Measurements from ENCODE around the gene KRTAP3-2.

The KRTAP3-2 gene

GRCh38 chr17:40960144-40960543, 39.6 kb downstream of the KRTAP3-2 start (continued):
- no peak for TF ChIP-seq PATZ1 (CRISPR knock-in tag; IDR thresholded peaks at IDR 0.05; ENCODE audit: borderline replicate concordance)
- TF ChIP-seq, protein P1, sequence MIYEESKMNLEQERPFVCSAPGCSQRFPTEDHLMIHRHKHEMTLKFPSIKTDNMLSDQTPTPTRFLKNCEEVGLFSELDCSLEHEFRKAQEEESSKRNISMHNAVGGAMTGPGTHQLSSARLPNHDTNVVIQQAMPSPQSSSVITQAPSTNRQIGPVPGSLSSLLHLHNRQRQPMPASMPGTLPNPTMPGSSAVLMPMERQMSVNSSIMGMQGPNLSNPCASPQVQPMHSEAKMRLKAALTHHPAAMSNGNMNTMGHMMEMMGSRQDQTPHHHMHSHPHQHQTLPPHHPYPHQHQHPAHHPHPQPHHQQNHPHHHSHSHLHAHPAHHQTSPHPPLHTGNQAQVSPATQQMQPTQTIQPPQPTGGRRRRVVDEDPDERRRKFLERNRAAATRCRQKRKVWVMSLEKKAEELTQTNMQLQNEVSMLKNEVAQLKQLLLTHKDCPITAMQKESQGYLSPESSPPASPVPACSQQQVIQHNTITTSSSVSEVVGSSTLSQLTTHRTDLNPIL (CRISPR knock-in tag; IDR thresholded peaks at IDR 0.05; ENCODE audit: low read depth): no peak
- no peak for TF ChIP-seq PPARA (CRISPR knock-in tag; IDR thresholded peaks at IDR 0.05; ENCODE audit: borderline replicate concordance)
- no peak for TF ChIP-seq POU6F1 (CRISPR knock-in tag; IDR thresholded peaks at IDR 0.05; ENCODE audit: borderline replicate concordance, low read depth)
- no peak for TF ChIP-seq ZFP3 (CRISPR knock-in tag; IDR thresholded peaks at IDR 0.05)
- no peak for TF ChIP-seq ZNF70 (CRISPR knock-in tag; IDR thresholded peaks at IDR 0.05)
- TF ChIP-seq, protein P2, sequence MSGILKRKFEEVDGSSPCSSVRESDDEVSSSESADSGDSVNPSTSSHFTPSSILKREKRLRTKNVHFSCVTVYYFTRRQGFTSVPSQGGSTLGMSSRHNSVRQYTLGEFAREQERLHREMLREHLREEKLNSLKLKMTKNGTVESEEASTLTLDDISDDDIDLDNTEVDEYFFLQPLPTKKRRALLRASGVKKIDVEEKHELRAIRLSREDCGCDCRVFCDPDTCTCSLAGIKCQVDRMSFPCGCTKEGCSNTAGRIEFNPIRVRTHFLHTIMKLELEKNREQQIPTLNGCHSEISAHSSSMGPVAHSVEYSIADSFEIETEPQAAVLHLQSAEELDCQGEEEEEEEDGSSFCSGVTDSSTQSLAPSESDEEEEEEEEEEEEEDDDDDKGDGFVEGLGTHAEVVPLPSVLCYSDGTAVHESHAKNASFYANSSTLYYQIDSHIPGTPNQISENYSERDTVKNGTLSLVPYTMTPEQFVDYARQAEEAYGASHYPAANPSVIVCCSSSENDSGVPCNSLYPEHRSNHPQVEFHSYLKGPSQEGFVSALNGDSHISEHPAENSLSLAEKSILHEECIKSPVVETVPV (CRISPR knock-in tag; IDR thresholded peaks at IDR 0.05): no peak

DNA sequence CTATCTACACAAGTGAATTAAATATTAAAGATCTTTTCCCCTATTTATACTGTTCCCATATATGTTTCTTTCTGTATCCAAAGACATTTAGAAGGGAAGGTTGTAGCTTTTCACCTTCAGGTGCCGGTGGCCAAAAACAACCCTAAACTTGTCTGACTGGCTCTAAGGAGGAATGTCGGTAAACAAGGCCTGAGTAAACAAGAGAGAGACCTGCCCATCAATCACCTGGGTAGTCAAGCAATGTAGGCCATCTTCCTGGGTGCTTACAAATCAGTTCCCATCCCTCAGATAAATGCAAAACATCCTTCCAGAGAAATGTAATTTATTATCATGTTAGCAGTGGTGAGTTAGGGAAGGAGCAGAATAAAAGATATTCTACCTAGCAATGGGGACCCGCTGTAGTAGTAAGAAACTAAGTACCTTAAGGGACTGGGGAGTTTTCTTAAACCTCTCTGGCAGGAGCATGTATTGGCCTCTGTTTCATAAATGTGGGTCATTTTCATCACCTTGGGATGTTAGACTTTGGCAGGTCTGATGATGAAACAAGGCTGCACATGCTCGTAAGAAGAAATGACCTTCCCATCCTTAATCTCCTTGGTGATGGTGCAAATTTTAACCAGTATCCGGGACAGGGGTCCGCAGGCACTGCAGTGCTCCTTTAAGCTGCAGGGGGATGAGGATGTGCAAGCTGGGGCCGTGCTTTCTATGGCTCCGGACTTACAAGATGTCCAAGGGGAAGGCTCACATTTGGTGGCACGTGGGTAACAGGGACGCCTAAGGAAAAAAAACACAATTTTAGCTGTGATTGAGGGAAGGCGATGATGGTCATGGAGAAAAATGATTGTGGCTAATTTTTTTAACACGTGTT, 41.4 kb downstream of the KRTAP3-2 start:
- no peak for ATAC-seq
- no peak for TF ChIP-seq POU6F1 (CRISPR knock-in tag; IDR thresholded peaks at IDR 0.05; ENCODE audit: borderline replicate concordance, low read depth)
- no peak for TF ChIP-seq ZNF8 (CRISPR knock-in tag; IDR thresholded peaks at IDR 0.05)
- no peak for TF ChIP-seq ZC3H10 (CRISPR knock-in tag; IDR thresholded peaks at IDR 0.05)
- TF ChIP-seq SNAI2 (CRISPR knock-in tag; IDR thresholded peaks at IDR 0.05): no peak
- TF ChIP-seq TOX (CRISPR knock-in tag; IDR thresholded peaks at IDR 0.05; ENCODE audit: borderline replicate concordance): no peak
- TF ChIP-seq, protein P1 (CRISPR knock-in tag; IDR thresholded peaks at IDR 0.05; ENCODE audit: low read depth): no peak

DNA sequence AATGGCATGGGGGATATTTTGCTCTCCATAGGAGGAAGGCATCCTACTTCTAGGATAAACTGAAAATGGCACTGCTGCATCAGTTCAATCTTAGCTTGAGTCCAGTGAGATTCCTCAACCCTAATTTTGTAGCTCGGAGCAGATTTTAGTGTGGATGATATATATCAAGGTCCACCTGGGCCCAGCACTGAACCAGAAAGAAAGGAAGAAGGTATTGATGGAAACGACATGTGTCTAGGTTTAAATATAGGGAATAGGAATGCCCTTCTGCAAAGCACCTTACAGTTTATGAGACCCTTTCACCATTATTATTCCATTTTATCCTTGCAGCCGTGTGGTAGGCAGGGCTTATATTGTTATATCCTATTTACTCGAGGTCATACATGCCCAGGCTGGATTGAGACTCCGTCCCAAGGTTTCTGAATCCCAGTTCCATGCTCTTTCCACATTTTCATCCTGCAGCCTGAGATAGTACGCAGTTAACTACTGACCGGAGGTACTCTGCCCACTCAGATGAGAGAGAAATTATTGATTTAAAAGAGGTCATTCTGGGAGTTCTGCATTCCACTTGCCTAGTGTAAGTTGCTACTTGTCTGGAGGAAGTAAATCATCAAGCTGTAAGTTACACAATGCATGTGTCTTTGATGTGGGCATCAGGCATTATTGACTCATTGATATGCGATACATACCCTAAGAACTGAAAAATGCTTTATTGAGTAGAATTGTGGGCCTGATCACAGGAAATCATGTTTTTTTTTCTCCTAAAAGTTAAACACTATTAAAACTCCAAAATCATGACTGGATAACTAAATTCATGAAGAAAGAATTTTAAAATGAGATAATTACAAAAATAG, 43.1 kb downstream of the KRTAP3-2 start:
- ATAC-seq: no peak
- TF ChIP-seq, protein P3, sequence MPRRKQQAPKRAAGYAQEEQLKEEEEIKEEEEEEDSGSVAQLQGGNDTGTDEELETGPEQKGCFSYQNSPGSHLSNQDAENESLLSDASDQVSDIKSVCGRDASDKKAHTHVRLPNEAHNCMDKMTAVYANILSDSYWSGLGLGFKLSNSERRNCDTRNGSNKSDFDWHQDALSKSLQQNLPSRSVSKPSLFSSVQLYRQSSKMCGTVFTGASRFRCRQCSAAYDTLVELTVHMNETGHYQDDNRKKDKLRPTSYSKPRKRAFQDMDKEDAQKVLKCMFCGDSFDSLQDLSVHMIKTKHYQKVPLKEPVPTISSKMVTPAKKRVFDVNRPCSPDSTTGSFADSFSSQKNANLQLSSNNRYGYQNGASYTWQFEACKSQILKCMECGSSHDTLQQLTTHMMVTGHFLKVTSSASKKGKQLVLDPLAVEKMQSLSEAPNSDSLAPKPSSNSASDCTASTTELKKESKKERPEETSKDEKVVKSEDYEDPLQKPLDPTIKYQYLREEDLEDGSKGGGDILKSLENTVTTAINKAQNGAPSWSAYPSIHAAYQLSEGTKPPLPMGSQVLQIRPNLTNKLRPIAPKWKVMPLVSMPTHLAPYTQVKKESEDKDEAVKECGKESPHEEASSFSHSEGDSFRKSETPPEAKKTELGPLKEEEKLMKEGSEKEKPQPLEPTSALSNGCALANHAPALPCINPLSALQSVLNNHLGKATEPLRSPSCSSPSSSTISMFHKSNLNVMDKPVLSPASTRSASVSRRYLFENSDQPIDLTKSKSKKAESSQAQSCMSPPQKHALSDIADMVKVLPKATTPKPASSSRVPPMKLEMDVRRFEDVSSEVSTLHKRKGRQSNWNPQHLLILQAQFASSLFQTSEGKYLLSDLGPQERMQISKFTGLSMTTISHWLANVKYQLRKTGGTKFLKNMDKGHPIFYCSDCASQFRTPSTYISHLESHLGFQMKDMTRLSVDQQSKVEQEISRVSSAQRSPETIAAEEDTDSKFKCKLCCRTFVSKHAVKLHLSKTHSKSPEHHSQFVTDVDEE (CRISPR knock-in tag; IDR thresholded peaks at IDR 0.05): no peak
- TF ChIP-seq, protein P1 (CRISPR knock-in tag; IDR thresholded peaks at IDR 0.05; ENCODE audit: low read depth): no peak
- TF ChIP-seq SNAI2 (CRISPR knock-in tag; IDR thresholded peaks at IDR 0.05) (no peak), CSDC2 (CRISPR knock-in tag; IDR thresholded peaks at IDR 0.05) (no peak), ARNTL (CRISPR knock-in tag; IDR thresholded peaks at IDR 0.05; ENCODE audit: borderline replicate concordance, low read depth) (no peak), ISL1 (CRISPR knock-in tag; IDR thresholded peaks at IDR 0.05) (no peak), ZNF70 (CRISPR knock-in tag; IDR thresholded peaks at IDR 0.05) (no peak), BACH2 (CRISPR knock-in tag; IDR thresholded peaks at IDR 0.05; ENCODE audit: borderline replicate concordance) (no peak), ESRRG (CRISPR knock-in tag; IDR thresholded peaks at IDR 0.05) (no peak), ZC3H10 (CRISPR knock-in tag; IDR thresholded peaks at IDR 0.05) (no peak), ZNF565 (CRISPR knock-in tag; conservative IDR thresholded peaks at IDR 0.05; ENCODE audit: low read depth) (no peak), RARB (CRISPR knock-in tag; IDR thresholded peaks at IDR 0.05) (no peak), ZNF8 (CRISPR knock-in tag; IDR thresholded peaks at IDR 0.05) (no peak)
